Prostate gland (tissue), 2 donors: ENCODE measurements around the gene DLL3.

Source experiments
- CTCF ChIP-seq, 4 experiments: fragments of 200-600 bp in 2 of 4; fragments of 450-650 bp in 2 of 4; sonication (generic) in 2 of 4; IDR thresholded peaks; 1 replicate in 3 of 4; 2 replicates in 1 of 4; pipeline ENCODE4 v1.5.1; 2016 to 2019; ENCODE audit warnings: antibody characterized with exemption in 4 of 4, mild to moderate bottlenecking in 2 of 4, moderate library complexity in 2 of 4
- POLR2AphosphoS5 ChIP-seq: sonication (generic); formaldehyde crosslinking; IDR thresholded peaks from one replicate; pipeline ENCODE4 v1.6.1; 2017; ENCODE audit warnings: antibody characterized with exemption

DNA sequence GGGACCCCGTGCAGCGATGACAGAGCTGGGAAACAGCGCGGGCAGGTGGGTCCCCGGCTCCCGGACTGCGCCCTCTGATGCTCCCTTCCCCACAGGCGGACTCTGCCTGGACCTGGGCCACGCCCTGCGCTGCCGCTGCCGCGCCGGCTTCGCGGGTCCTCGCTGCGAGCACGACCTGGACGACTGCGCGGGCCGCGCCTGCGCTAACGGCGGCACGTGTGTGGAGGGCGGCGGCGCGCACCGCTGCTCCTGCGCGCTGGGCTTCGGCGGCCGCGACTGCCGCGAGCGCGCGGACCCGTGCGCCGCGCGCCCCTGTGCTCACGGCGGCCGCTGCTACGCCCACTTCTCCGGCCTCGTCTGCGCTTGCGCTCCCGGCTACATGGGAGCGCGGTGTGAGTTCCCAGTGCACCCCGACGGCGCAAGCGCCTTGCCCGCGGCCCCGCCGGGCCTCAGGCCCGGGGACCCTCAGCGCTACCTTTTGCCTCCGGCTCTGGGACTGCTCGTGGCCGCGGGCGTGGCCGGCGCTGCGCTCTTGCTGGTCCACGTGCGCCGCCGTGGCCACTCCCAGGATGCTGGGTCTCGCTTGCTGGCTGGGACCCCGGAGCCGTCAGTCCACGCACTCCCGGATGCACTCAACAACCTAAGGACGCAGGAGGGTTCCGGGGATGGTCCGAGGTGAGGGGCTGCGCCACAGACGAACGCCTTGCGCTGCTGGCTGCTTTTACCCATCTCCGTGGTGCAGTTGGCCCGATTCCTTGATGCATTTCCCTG lies 8.4 kb downstream of the DLL3 start:
- TF ChIP-seq CTCF (IDR thresholded peaks at IDR 0.05) (no peak), POLR2AphosphoS5 (no peak)
